Prostate gland (tissue), 2 donors: ENCODE data around the gene MBP. TPM values are rescaled to one million over a fixed set of nuclear protein-coding genes. Genes with fewer than 3 reads are reported as not detected.

Experiments used
- DNase-seq: peaks from one replicate; pipeline ENCODE4 v3.0.0-alpha.2; 2019; ENCODE audit warnings: low spot score
- H3K27ac ChIP-seq, 2 donors: fragments of 200-600 bp; sonication (generic); 2 replicates each; pipeline ENCODE4 v1.5.1; 2017 to 2019
- H3K27me3 ChIP-seq: fragments of 200-600 bp; sonication (generic); replicated peaks from 2 replicates; pipeline ENCODE4 v1.5.1; 2019; ENCODE audit not compliant: insufficient read depth
- H3K36me3 ChIP-seq, 2 donors: fragments of 200-600 bp; sonication (generic); 1 replicate in 1 of 2; 2 replicates in 1 of 2; pipeline versions ENCODE4 v1.5.1 to v1.8.1; 2017 to 2019
- H3K4me1 ChIP-seq: fragments of 200-600 bp; sonication (generic); replicated peaks from 2 replicates; pipeline ENCODE4 v1.5.1; 2019
- H3K4me3 ChIP-seq, 2 donors: fragments of 200-600 bp; sonication (generic); 2 replicates each; pipeline ENCODE4 v1.5.1; 2017 to 2019
- H3K9me3 ChIP-seq: fragments of 200-600 bp; sonication (generic); 2 replicates; pipeline ENCODE4 v1.5.1; 2017
- CTCF ChIP-seq, 4 experiments: fragments of 200-600 bp in 2 of 4; fragments of 450-650 bp in 2 of 4; sonication (generic) in 2 of 4; IDR thresholded peaks; 1 replicate in 3 of 4; 2 replicates in 1 of 4; pipeline ENCODE4 v1.5.1; 2016 to 2019; ENCODE audit warnings: antibody characterized with exemption in 4 of 4, mild to moderate bottlenecking in 2 of 4, moderate library complexity in 2 of 4
- POLR2A ChIP-seq: fragments of 450-650 bp; IDR thresholded peaks from one replicate; pipeline ENCODE4 v1.6.1; 2016; ENCODE audit warnings: antibody characterized with exemption, mild to moderate bottlenecking
- POLR2AphosphoS5 ChIP-seq: sonication (generic); formaldehyde crosslinking; IDR thresholded peaks from one replicate; pipeline ENCODE4 v1.6.1; 2017; ENCODE audit warnings: antibody characterized with exemption
- WGBS: methylation state at CpG from one replicate; pipeline ENCODE4 v1.1.5; 2018; 5-methylcytosine and 5-hydroxymethylcytosine counted together
- intact Hi-C: fragments of 100-400 bp; cut with DNase I; formaldehyde crosslinking; loops from one replicate; pipeline ENCODE4 v1.14.2; 2022
- total RNA-seq, 2 donors: library from RNA; depleted of rRNA; stranded (reverse); fragments of >200 nt; gene quantifications; one replicate each; pipeline ENCODE4 v1.1.0, GENCODE V29; 2016

The MBP gene
- total RNA-seq, 2 donors from 2014 or later, result 19.8 to 43.5 TPM

- 85% methylated on average over 4 of the region's 4 CpGs for WGBS
- intact Hi-C loops, result no loop called here
These were observed 117.4 kb downstream of the MBP start for GRCh38 chr18:77015169-77015568.

GRCh38 chr18:77014538-77014937 lies 118.0 kb downstream of the MBP start:
- no peak for DNase-seq
- peak overlapping the region in 1 of 2 donors; percentile 38 for H3K27ac ChIP-seq
- TF ChIP-seq CTCF (IDR thresholded peaks at IDR 0.05) (no peak), POLR2A (no peak), POLR2AphosphoS5 (no peak)
- no peaks in the 10 kb centered on the region for H3K36me3 ChIP-seq
- 87% methylated on average over 5 of the region's 5 CpGs for WGBS
- no peaks in the 10 kb centered on the region for H3K4me1 ChIP-seq
- H3K27me3 ChIP-seq, result no peaks in the 10 kb centered on the region
- intact Hi-C loops, result no loop called here
- no peak overlapping the region for H3K4me3 ChIP-seq
- no peaks in the 10 kb centered on the region for H3K9me3 ChIP-seq

More at GRCh38 chr18:77015169-77015568, 117.4 kb downstream of the MBP start:
- no peak for DNase-seq
- no peaks in the 10 kb centered on the region for H3K9me3 ChIP-seq
- no peaks in the 10 kb centered on the region for H3K27me3 ChIP-seq
- no peak overlapping the region for H3K27ac ChIP-seq
- H3K4me1 ChIP-seq, result no peaks in the 10 kb centered on the region
- no peak overlapping the region for H3K4me3 ChIP-seq
- TF ChIP-seq POLR2A (no peak), POLR2AphosphoS5 (no peak), CTCF (IDR thresholded peaks at IDR 0.05) (no peak)
- H3K36me3 ChIP-seq, result no peaks in the 10 kb centered on the region

GRCh38 chr18:77013811-77014521 lies 118.6 kb downstream of the MBP start:
- Histone ChIP-seq H3K27ac (peak overlapping the region; percentile 18 to 38), H3K4me3 (no peak overlapping the region), H3K36me3 (no peaks in the 10 kb centered on the region), H3K9me3 (no peaks in the 10 kb centered on the region), H3K27me3 (no peaks in the 10 kb centered on the region), H3K4me1 (no peaks in the 10 kb centered on the region)
- intact Hi-C loops, result no loop called here
- 47% methylated on average over 18 of the region's 18 CpGs for WGBS
- no peak for DNase-seq
- TF ChIP-seq POLR2AphosphoS5 (peak; percentile 24), CTCF (IDR thresholded peaks at IDR 0.05) (no peak)

GRCh38 chr18:77012806-77013541 lies 119.6 kb downstream of the MBP start:
- no peak overlapping the region for H3K27ac ChIP-seq
- intact Hi-C loops, result no loop called here

More at GRCh38 chr18:77012806-77013541, 119.6 kb downstream of the MBP start:
- Histone ChIP-seq H3K4me1 (no peaks in the 10 kb centered on the region), H3K9me3 (no peaks in the 10 kb centered on the region), H3K4me3 (no peak overlapping the region), H3K27me3 (no peaks in the 10 kb centered on the region), H3K36me3 (no peaks in the 10 kb centered on the region)
- no peak for DNase-seq
- no peak for TF ChIP-seq POLR2AphosphoS5
- TF ChIP-seq CTCF (IDR thresholded peaks at IDR 0.05), result no peak
- TF ChIP-seq POLR2A, result no peak
- WGBS, result 64% methylated on average over 6 of the region's 6 CpGs
